GM12874 (cell line): ENCODE results near the gene FHIT.

Experiments
- CTCF ChIP-seq: IDR thresholded peaks from 2 replicates; pipeline ENCODE4 v1.5.1; 2011; ENCODE audit warnings: low read depth, mild to moderate bottlenecking, control low read depth, low read length, moderate library complexity; ENCODE audit not compliant: insufficient read depth

The FHIT gene

GRCh38 chr3:61155701-61156292, 95.5 kb downstream of the FHIT start:
- TF ChIP-seq CTCF, result no peak

- TF ChIP-seq CTCF, result no peak
These were observed 96.6 kb downstream of the FHIT start for GRCh38 chr3:61154457-61155198.

- TF ChIP-seq CTCF, result no peak
These were observed 99.2 kb downstream of the FHIT start for GRCh38 chr3:61152071-61152470.

- TF ChIP-seq CTCF, result no peak
These were observed 102.0 kb downstream of the FHIT start for GRCh38 chr3:61149236-61149635.

- no peak for TF ChIP-seq CTCF
These were observed 105.0 kb downstream of the FHIT start for GRCh38 chr3:61146010-61146890.

- no peak for TF ChIP-seq CTCF
These were observed 109.6 kb downstream of the FHIT start for GRCh38 chr3:61141697-61142096.

GRCh38 chr3:61141227-61141626, 110.0 kb downstream of the FHIT start:
- no peak for TF ChIP-seq CTCF
